ENCODE results near the gene YEATS2. TPM values are rescaled to one million over a fixed set of nuclear protein-coding genes. Genes with fewer than 3 reads are reported as not detected.
"Not testable (repeated sequence)": the region's sequence is repeated elsewhere in the genome, so short reads cannot be mapped to it uniquely, and the experiment has no call there.

The YEATS2 gene
- total RNA-seq, 1 experiment from 2014 or later: 57.4 TPM

- BruUV-seq (replicated peaks): no TSS peak
- no peak overlapping the region for H3K4me3 Mint-ChIP-seq (ENCODE audit: low read depth, unreplicated experiment)
- H3K4me1 Mint-ChIP-seq (ENCODE audit: low read depth, unreplicated experiment): no peaks in the 10 kb centered on the region
- CTCF ChIA-PET: no interaction called here
- DNase-seq: no peak
- intact Hi-C loops (cut with micrococcal nuclease; ENCODE audit: unreplicated experiment): no loop called here
- no peaks in the 10 kb centered on the region for H3K27me3 Mint-ChIP-seq (ENCODE audit: unreplicated experiment)
- no peak overlapping the region for H3K27ac Mint-ChIP-seq (ENCODE audit: unreplicated experiment)
- peaks cover 52% of the 10 kb centered on the region for H3K36me3 Mint-ChIP-seq (ENCODE audit: insufficient read depth, unreplicated experiment)
- no peak for TF ChIP-seq CTCF (IDR thresholded peaks at IDR 0.05; ENCODE audit: unreplicated experiment)
- no peaks in the 10 kb centered on the region for H3K9me3 Mint-ChIP-seq (ENCODE audit: low read depth, unreplicated experiment)
These were observed 79.5 kb downstream of the YEATS2 start for GRCh38 chr3:183777016-183777618.

GRCh38 chr3:183779896-183780465 is 82.4 kb downstream of the YEATS2 start:
- Mint-ChIP-seq H3K27me3 (ENCODE audit: unreplicated experiment) (no peaks in the 10 kb centered on the region), H3K27ac (ENCODE audit: unreplicated experiment) (no peak overlapping the region), H3K36me3 (ENCODE audit: insufficient read depth, unreplicated experiment) (peaks cover 57% of the 10 kb centered on the region), H3K4me3 (ENCODE audit: low read depth, unreplicated experiment) (no peak overlapping the region), H3K9me3 (ENCODE audit: low read depth, unreplicated experiment) (no peaks in the 10 kb centered on the region), H3K4me1 (ENCODE audit: low read depth, unreplicated experiment) (no peaks in the 10 kb centered on the region)
- CTCF ChIA-PET: interaction anchor here (0.7 kb wide), 1 partner anchor 83 kb away, joined by 4 read pairs; no protein-coding TSS in a partner anchor
- intact Hi-C loops (cut with micrococcal nuclease; ENCODE audit: unreplicated experiment): no loop called here
- TF ChIP-seq CTCF (IDR thresholded peaks at IDR 0.05; ENCODE audit: unreplicated experiment): no peak
- no peak for DNase-seq
- no TSS peak for BruUV-seq (replicated peaks)

- intact Hi-C loops (cut with micrococcal nuclease; ENCODE audit: unreplicated experiment): no loop called here
- no peak for TF ChIP-seq CTCF (IDR thresholded peaks at IDR 0.05; ENCODE audit: unreplicated experiment)
- no peaks in the 10 kb centered on the region for H3K4me1 Mint-ChIP-seq (ENCODE audit: low read depth, unreplicated experiment)
- H3K27ac Mint-ChIP-seq (ENCODE audit: unreplicated experiment): no peak overlapping the region
- no peaks in the 10 kb centered on the region for H3K27me3 Mint-ChIP-seq (ENCODE audit: unreplicated experiment)
- DNase-seq: no peak
- no peak overlapping the region for H3K4me3 Mint-ChIP-seq (ENCODE audit: low read depth, unreplicated experiment)
- no TSS peak for BruUV-seq (replicated peaks)
- peaks cover 57% of the 10 kb centered on the region for H3K36me3 Mint-ChIP-seq (ENCODE audit: insufficient read depth, unreplicated experiment)
- no peaks in the 10 kb centered on the region for H3K9me3 Mint-ChIP-seq (ENCODE audit: low read depth, unreplicated experiment)
- CTCF ChIA-PET: no interaction called here
These were observed 83.6 kb downstream of the YEATS2 start for GRCh38 chr3:183781246-183781645.

GRCh38 chr3:183782576-183783276 is 85.1 kb downstream of the YEATS2 start:
- DNase-seq: no peak
- Mint-ChIP-seq H3K4me1 (ENCODE audit: low read depth, unreplicated experiment) (no peaks in the 10 kb centered on the region), H3K36me3 (ENCODE audit: insufficient read depth, unreplicated experiment) (peaks cover 57% of the 10 kb centered on the region), H3K9me3 (ENCODE audit: low read depth, unreplicated experiment) (no peaks in the 10 kb centered on the region), H3K27ac (ENCODE audit: unreplicated experiment) (no peak overlapping the region), H3K4me3 (ENCODE audit: low read depth, unreplicated experiment) (no peak overlapping the region), H3K27me3 (ENCODE audit: unreplicated experiment) (no peaks in the 10 kb centered on the region)
- no peak for TF ChIP-seq CTCF (IDR thresholded peaks at IDR 0.05; ENCODE audit: unreplicated experiment)
- BruUV-seq (replicated peaks): no TSS peak
- intact Hi-C loops (cut with micrococcal nuclease; ENCODE audit: unreplicated experiment): no loop called here
- CTCF ChIA-PET: interaction anchor here (0.9 kb wide), 1 partner anchor 11 kb away, joined by 3 read pairs; no protein-coding TSS in a partner anchor

GRCh38 chr3:183784503-183784902 is 86.9 kb downstream of the YEATS2 start:
- H3K9me3 Mint-ChIP-seq (ENCODE audit: low read depth, unreplicated experiment); H3K27ac Mint-ChIP-seq (ENCODE audit: unreplicated experiment); BruUV-seq (replicated peaks); intact Hi-C loops (cut with micrococcal nuclease; ENCODE audit: unreplicated experiment); CTCF ChIA-PET; H3K4me1 Mint-ChIP-seq (ENCODE audit: low read depth, unreplicated experiment); H3K27me3 Mint-ChIP-seq (ENCODE audit: unreplicated experiment); DNase-seq; H3K4me3 Mint-ChIP-seq (ENCODE audit: low read depth, unreplicated experiment): not testable (repeated sequence)
- peaks cover 39% of the 10 kb centered on the region for H3K36me3 Mint-ChIP-seq (ENCODE audit: insufficient read depth, unreplicated experiment)

Data from Calu3 (cell line).